ENCODE results near the gene DYNLT5.
"Not testable (repeated sequence)": the region's sequence is repeated elsewhere in the genome, so short reads cannot be mapped to it uniquely, and the experiment has no call there.

DNA sequence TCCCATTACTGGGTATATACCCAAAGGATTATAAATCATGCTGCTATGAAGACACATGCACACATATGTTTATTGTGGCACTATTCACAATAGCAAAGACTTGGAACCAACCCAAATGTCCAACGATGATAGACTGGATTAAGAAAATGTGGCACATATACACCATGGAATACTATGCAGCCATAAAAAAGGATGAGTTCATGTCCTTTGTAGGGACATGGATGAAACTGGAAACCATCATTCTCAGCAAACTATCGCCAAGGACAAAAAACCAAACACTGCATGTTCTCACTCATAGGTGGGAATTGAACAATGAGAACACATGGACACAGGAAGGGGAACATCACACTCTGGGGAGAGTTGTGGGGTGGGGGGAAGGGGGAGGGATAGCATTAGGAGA is 33.5 kb downstream of the DYNLT5 start:
- not testable (repeated sequence) for TF ChIP-seq POLR2A, POLR2AphosphoS5 (IDR thresholded peaks at IDR 0.05; ENCODE audit: low read depth, low read length)

All from GM12892 (cell line).